Measurements from ENCODE around the gene ATRNL1.

- TF ChIP-seq CTCF (IDR thresholded peaks at IDR 0.05; ENCODE audit: low read length) (no peak), EZH2 (IDR thresholded peaks at IDR 0.05; ENCODE audit: borderline replicate concordance, low read length) (no peak)
Observed at GRCh38 chr10:115422624-115423023, 329.5 kb downstream of the ATRNL1 start.

Data from OCI-LY1 (cell line).